ENCODE results near the gene SNED1.

The SNED1 gene

DNA sequence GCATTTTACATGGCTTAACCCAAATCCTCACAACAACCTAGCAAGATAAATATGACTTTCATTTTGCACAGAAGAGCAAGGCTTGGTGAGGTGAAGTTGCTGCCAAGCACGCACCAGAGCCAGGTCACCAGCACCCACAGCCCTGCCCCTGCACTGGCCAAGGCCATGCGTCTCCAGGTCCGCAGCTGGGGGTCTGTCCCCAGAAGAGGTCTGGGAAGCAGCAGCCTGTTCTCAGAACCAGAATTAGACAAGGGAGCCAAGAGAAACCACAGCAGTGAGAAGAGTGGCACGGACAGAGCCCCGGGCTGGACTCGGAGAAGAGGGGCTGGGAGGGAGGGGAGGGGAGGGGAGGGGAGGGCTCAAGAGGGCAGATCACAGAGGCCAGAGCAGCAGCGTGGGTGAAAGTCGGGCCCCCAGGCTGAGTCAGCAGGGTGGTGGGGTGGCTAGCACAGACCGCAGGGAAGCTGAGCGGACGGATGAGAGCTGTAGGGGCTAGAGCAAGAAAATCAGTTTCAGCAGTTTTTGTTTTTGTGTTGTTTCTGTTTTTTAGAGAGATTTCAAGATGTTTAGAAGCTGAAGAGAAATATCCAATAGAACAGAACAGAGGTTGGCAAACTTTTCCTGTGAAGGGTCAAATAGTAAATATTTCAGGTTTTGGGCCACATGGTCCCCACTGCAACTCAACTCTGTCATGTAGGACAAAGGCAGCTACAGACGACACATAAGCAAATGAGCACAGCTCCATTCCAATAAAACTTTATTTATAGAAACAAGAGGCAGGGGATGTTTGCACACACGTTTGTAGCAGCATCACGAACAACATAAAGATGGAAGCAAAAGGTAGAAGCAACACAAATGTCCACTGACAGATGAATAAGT lies 111.0 kb downstream of the SNED1 start:
- DNase-seq (ENCODE audit: low spot score): no peak

DNA sequence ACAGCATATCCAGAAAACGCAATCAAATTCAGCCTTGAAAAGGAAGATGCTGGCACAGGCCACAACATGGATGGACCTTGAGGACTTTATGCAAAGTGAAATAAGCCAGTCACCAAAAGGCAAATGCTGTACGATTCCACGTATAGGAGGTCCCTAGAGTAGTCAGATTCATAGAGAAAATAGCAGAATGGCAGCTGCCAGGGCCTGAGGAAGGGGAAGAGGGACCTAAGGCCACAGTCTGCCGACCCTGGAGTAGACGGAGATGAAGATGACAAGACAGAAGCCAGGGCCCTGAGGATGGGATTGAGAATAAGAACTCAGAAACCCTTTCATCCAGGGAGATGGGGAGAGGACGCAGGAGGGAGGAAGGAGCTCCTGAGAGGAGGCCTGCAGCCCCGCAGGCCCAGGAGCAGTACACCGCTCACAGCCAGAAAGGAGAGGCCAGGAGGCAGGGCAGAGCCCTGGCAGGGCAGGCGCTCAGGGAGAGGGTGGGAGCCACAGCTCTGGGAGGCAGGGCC lies 111.7 kb downstream of the SNED1 start:
- no peak for DNase-seq (ENCODE audit: low spot score)

DNA sequence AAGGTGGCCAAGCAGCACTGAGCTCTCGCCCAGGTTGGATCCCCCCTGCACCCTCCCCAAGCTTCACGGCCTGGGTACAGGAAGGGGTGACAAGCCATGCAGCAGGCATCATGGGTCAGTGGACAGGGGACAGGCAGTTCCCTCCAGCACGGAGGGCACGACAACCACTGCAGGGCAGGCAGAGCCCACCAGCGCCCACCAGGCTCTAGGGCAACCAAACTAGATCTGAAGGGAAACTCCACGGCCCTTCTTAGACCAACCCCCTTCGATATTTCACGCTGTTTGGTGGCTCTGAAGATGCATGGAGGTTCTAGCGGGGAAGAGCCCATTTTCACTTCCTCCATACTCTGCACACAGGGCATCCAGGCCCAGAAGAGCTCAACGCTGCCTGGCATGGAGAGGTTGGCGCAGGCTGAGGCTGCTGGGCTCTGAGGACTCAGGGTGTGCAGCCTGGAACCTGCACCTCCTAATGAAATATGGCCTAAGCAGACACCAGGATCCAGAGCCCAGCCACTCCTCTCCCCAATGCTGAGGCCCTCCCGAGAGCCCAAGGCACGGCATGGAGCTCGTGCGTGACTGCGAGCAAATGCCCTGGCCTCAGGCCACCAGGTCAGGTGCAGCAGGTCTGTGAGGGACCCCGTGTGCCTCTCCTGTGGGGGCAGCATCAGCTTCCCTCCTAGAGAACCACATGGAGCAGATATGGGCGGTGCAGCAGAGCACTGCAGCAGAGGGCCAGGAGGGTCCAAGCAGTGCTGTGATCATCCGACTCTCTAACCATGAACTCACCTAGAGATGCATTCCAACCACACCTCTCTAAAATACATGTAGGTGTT lies 112.4 kb downstream of the SNED1 start:
- no peak for DNase-seq (ENCODE audit: low spot score)

DNA sequence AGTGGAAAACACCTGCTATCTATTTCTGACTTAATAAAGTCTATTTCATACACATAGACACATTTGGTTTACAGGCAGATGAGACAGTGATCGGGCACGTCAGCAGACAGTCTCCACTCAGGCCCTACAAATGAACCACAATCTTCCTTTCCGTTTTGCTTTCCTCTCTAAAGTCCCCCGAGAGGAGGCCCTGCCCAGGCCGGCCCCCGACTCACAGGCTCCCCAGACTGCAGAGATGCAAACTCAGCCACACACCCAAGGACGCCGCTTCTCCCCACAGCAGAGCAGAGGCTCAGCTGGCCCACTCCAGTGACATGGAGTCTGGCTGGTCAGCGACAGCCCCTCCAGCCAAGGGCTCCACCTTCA lies 113.0 kb downstream of the SNED1 start:
- DNase-seq (ENCODE audit: low spot score): no peak

DNA sequence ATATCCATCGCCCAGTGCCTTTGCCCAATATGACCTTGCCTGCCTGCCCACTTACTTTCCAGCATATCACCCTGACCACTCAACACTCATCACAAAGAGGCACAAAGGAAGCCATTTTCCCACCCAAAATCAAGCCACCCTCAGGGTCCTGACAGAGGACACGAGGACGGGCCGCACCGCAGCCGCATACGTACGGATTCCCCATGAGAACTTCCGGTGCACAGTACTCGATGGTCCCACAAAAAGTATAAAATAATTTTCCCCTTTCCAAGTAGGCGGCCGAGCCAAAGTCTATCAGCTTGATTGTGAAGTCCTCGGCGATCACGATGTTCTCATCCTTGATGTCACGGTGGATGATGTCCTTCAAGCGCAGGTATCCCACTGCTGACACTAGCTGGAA lies 113.6 kb downstream of the SNED1 start:
- no peak for DNase-seq (ENCODE audit: low spot score)

DNA sequence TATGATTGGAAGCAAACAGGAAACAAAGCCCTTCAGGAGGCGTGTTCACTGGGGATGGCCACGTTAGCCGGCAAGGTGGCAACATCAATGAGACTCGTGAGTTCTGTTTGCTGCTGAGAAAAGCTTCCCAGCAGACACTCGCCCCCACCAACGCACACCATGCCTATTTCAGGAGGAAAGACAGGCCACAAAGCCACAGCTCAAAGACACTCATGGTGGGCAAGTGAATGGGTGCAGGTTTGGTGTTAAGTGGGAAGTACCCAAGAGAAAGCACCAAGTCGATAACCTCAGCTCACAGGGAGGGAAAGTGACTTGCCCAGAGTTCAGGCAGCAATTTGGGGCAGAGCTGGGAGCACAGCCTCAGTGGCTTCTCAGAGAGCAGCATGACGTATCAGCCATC lies 114.2 kb downstream of the SNED1 start:
- DNase-seq (ENCODE audit: low spot score): no peak

DNA sequence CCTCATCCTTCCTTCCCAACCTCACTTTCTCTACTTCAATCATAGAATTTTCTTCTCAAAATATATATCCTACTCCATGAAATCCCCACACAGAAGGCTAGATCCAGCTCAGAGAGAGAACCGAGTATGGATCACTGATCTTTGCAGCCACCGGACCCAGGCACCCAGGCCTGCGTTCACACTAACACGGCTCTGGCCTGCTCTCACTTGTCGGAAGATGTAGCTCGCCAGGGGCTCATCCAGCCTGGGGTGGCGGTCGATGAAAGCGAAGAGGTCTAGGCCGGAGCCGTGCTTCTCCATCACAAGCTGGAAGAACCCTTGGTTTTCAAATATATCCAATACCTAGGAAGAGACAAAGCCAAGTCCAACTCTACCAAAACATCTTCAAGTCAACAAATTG lies 116.4 kb downstream of the SNED1 start:
- no peak for DNase-seq (ENCODE audit: low spot score)

DNA sequence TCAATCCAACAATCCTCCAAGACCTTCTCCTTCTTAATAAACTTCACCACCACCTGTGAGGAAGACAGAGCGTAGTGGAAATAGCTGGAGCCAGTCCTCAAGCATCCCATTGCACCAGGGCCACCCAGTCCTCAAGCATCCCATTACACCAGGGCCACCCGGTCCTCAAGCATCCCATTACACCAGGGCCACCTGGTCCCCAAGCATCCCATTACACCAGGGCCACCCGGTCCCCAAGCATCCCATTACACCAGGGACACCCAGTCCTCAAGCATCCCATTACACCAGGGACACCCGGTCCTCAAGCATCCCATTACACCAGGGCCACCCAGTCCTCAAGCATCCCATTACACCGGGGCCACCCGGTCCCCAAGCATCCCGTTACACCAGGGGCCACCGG lies 116.9 kb downstream of the SNED1 start:
- no peak for DNase-seq (ENCODE audit: low spot score)

DNA sequence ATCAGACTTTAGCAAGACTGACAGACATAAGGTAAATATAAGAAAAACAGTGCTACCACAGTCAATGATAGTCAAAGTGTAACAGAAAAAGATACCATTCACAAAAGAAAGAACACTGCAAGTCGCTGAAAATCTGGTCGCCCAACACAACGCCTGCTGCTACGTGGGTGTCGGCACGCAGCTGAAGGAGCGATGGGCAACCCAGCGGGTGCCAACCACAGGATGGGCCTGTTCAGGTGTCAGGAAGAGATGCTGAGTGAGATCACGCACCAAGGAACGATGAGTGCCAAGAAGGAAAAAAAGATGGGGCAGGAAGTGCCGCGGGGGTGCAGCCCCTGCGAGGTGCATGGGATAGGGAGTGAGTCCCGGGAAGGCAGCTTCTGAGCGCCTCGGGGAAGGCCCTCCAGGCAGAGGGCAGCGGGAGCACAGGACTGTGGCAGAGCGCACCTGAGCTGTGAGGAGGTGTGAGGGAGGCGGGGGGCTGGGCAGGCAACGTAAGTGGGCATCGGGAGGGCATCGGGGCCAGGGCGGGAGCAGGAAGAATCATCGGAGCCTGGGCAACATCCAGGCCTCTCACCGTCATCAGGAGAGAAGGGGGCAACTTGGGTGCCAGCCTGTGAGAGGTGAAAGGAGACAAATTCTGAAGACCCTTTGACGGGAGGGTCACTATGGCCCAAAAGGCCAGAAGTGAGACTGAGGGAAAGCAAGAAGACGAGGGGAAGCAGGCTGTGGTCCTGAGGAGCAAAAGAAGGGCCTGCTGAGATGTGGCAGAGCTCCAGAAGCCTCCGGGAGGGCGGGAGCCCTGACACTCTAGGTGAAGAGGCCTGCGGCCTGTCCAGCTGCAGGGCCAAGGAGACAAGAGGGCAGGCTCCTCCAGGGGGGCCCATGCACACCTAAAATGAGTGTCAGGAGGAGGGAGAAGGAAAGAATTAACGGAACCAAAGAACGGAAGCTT lies 118.5 kb downstream of the SNED1 start:
- DNase-seq (ENCODE audit: low spot score): no peak

DNA sequence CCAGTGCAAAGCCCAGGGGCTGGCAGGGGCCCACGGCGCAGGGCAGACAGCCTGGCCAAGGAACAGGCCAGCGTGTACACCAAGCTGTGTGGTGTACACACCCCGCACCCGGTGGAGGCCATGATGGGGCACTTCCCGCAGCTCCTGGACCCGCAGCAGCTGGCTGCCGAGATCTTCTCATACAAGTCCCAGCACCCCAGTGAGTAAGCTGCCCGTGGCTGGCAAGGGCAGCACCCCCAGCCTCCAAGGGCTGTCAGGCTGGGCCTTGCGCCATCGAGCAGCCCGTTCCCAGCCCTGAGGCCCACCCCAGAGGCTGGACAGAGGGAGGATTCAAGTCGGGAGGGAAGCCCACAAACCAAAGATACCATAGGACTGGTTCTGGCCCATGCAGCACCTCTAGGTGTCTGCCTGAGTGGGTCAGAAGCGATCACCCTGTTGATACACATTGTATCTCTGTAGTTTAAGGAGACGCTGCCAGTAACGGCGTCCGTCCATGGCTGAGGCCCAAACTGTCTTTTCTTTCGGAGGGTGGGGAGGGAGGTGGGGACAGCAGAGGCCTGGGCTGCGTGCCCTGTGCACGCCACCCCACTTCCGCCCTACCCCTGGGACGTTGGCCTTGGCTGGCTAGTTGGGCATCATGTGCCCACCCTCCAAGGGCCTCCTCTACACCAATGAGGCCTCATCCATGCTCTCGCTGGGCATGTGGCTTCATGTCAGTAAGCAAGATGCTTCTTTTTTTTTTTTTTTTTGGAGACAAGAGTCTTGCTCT lies 120.5 kb downstream of the SNED1 start:
- no peak for DNase-seq (ENCODE audit: low spot score)

DNA sequence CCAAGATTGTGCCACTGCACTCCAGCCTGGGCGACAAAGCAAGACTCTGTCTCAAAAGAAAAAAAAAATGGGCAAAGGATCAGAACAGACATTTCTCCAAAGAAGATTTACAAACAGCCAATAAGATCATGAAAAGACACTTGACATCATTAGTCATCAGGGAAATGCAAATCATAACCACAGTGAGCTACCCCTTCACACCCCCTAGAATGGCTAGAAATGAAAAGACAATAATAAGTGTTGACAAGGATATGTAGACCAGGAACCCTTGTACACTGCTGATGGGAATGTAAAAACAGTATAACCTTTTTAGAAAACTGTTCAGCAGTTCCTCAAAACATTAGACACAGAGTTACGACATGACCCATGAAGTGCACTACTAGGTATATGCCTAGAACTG lies 122.0 kb downstream of the SNED1 start:
- DNase-seq (ENCODE audit: low spot score): no peak

DNA sequence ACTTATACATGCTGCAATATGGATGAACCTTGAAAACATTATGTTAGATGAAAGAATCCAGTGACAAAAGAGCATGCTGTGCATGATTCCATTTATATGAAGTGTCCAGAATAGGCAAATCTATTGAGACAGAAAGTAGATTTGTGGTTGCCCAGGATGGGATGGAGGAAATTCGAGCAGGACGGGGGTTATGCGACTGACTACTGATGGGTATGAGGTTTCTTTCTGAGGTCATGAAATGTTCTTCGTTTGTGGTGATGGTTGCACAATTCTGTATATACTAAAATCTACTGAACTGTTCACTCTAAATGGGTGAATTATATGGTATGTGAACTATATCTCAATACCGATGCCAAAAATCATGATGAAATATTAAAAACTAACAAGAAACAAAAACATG lies 122.6 kb downstream of the SNED1 start:
- no peak for DNase-seq (ENCODE audit: low spot score)

DNA sequence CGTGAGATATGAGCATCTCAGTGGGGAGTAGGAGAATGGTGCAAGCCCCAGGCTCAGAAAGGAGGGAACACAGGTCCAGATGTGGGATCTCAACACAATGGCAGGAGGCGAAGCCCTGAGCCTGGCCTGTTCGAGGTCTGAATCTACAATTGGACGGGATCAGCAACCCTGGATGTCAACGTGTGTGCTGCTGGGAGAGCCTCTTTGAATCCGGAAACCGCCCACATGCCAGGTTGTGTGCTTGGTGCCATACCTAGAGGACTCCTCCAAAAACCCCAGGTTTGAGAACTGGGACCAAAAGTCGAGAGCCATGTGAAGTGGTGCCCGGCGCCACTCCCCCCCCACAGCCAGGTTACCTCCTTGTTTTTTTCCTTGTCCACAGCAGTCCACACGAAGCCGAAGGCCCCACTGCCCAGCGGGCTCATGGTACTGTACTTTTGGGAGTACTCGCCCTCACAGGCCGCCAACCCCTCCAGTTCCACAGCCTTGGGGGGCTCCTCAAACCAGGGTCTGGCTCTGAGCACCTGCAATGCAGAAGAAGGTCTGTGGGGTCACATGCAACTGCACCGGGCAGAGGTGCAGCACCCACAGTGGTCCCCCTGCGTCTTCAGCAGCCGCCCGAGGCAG lies 124.1 kb downstream of the SNED1 start:
- DNase-seq (ENCODE audit: low spot score): no peak

DNA sequence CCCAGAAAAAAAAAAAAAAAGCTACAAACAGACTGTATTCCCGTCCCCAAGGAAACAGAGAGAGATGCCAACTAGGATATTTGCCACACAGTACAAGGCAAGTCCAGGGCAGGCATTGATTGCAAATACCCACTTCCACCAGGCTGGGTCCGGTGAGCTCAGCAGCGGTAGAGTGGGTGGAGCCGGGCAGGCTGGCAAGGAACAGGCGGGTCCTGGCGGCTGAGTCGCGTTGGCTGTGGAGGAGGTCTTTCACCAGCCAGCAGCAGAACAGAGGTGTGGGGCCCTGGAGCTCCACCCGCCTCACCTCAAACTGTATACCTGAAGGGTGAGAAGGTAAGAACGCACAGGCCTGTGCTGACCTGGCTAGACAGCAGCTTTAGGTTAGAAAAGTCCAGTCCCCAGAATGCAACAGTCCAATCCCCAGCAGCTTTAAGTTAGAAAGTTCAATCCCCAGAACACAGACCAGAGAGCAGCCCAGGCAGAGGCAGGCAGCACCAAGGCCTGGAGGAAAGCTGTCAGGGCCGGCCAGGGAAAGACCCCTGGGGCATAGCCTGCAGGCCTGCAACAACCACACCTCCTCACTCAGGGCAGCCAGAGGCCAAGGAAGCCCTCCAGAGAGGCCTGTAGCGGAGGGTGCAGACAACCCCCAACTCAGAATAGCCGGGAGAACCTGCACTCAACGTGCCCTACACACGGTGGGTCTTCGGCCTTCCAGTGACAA lies 125.6 kb downstream of the SNED1 start:
- no peak for DNase-seq (ENCODE audit: low spot score)

DNA sequence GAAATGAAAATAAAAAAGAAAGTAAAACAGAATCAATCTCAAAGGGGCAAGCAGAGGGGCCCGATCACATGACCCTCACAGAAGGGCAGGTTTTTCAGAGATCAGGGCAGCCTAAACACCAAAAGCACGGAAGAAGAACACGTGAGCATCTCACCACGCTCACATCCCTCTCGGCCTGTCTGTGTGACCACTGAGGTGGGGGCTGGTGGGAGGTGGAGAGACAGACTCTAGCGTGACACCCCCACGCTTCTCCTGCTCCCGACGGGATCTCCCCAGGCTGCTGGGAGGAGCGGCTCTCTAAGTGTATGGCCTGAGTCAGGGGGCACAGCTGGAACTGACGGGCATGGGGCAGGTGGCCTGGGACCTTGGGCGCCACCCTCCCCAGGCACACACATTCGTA lies 127.2 kb downstream of the SNED1 start:
- DNase-seq (ENCODE audit: low spot score): no peak

DNA sequence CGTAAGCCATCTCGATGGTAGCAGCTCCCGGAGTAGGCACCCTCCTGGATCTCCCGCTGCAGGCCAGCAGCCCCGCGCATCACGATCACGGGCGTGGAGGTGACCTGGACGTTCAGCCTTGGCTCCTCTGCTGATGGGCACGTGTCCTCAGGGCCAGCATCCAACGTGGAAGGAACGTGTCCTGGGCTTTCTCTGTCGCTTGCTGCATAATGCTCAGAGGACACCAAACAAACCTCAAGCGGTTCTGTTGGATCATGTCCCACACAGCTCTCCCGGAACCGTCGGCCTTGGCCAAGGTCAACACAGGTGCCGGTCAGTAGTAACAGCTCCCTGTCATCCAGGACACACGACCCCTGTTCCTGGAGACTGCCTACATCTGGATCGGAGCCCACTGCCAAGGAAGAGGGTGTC lies 127.8 kb downstream of the SNED1 start:
- no peak for DNase-seq (ENCODE audit: low spot score)

DNA sequence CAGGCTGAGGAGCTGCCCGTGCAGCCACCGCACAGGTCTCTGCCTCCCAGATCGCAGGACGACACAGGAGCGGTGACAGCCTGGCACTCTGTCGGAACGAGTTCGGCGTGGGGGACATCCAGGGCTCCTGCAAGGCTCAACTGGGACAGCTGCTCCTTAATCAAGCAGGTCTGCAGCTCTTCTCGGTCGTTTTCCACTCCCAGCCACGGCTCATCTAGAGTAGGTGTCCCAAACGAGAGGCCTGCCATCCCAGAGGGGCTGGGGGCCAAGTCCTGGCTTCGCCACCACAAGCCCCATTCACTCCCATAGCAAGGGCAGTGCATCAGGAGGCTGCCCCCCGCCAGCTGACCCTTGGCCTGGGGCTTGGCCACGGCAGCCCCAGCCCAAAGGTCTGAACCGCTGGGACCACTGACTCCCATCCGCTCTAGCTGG lies 128.4 kb downstream of the SNED1 start:
- no peak for DNase-seq (ENCODE audit: low spot score)

DNA sequence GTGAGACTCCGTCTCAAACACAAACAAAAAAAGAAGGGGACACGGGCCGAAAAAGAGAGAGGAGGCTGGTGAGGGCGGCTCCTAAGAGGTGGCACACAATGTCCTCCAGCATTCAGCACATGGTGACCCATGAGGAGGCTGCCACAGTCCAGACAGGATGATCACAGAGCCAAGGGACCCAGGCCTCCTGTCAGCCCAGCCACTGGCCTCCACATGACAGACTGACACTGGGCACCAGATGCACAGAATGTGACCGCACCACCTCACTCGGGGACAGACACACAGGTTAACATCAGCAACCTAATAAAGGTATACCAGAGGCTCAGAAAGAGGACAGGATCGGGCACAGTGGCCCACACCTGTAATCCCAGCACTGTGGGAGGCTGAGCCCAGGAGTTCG lies 129.8 kb downstream of the SNED1 start:
- no peak for DNase-seq (ENCODE audit: low spot score)

DNA sequence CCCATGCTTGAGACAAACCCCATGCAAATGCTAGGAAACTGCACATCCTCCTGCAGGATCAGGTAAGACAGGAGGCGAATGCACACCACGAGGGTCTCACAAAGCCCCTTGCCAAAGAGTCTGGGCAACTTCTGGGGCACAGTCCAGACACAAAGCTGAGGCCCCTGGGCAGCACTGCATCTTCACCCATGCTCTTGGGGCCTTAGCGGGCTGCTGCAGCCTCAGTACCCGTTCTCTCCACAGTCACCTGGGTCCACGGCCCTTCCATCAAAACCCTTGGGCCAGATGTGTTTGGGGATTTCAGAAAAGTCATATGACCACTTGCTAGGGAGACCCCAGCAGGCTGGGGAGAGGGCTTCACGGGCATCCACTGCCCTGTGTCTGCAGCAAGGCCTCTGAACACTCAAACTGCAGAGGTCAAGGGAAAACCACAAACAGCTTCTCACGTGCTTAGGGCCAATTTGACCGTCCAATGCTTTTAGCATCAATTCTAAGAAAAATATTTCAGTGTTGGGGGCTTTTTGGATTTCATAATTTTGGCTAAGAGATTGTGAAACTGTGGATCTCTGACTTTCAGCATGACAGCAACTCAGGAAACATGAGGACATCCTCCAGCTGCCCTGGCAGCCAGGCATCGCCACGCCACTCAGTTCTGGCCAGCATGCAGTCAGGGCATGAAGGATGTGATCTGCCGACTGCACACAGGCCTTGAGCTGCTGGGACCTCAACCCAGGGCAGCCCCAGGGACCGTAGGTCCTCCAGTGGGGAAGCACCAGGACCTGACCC lies 130.9 kb downstream of the SNED1 start:
- no peak for DNase-seq (ENCODE audit: low spot score)
